Measurements from ENCODE around the gene NUP54.
A peak's percentile ranks its signal among the peaks of the same experiment; 100 is the strongest.

NUP54 gene, protein sequence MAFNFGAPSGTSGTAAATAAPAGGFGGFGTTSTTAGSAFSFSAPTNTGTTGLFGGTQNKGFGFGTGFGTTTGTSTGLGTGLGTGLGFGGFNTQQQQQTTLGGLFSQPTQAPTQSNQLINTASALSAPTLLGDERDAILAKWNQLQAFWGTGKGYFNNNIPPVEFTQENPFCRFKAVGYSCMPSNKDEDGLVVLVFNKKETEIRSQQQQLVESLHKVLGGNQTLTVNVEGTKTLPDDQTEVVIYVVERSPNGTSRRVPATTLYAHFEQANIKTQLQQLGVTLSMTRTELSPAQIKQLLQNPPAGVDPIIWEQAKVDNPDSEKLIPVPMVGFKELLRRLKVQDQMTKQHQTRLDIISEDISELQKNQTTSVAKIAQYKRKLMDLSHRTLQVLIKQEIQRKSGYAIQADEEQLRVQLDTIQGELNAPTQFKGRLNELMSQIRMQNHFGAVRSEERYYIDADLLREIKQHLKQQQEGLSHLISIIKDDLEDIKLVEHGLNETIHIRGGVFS

DNA sequence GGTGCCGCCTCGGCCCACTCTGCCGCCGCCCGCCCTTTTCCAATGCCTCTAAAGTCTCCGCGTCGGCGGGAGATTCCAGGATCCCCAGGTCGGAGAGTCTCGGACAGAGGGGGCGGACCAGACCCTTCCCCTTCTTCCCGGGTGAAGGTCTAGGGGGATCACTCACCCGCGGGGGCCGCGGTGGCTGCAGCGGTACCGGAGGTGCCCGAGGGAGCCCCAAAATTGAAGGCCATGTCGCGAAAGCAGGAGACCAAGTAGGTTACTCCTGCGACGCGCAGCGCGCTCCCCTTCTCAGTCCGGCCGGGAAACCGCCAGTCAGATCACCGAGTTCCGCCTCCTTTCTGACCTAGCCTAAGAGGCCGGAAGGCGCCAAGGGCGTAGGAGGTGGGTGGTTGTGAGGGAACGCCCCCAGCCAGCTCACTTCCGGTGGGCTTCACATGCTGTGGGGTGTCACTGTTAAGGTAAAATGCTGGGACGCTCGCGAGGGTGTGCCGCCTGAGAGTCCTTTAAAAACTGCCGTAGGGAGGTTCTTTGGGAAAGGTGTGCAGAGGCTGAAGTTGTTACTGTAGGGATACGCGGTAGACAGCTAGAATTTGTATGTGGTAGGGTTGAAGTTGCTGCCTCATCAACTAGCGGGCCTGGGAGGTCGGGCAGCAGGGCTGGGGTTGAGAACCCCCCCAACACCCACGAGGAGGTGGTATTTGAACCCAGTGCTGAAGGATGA, at the start of gene NUP54:
Gene NUP54, minus strand, starts transcription at position 256 of the 724 bp plus-strand sequence. Its CDS starts 23 bp downstream, at position 233.
- peak; percentile 92 for DNase-seq (ENCODE audit: low read depth)

DNA sequence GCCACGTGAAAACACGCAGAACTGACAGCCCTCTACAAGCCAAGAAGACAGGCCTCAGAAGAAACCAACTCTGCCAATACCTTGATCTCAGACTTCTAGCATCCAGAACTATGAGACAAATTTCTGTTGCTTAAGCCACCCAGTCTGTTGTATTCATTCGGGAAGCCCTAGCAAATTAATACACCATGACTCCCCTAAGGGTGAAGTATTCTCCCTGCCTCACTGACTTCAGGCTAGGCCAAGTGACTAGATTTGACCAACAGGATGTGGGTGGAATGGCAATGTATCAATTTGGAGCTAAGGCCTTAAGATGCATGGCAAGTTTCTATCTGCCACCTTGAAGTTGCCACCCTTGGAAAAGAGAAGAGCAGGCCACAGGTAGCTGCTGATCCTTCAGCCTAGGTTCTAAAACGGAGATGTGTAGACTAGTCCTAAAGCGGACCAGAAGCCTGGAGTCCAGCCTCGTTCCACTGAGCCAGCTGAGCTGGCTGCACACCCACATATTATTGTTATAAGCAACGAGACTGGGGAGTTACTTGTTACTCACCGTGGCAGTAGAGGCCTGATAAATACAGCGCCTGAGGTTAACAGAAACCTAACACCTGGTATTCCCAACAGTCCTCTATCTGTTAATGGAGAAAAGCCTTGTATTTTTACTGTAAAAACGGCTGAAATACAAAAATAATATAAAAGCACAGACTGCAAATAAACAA, 49.0 kb upstream of the NUP54 start:
- no peak for DNase-seq (ENCODE audit: low read depth)

DNA sequence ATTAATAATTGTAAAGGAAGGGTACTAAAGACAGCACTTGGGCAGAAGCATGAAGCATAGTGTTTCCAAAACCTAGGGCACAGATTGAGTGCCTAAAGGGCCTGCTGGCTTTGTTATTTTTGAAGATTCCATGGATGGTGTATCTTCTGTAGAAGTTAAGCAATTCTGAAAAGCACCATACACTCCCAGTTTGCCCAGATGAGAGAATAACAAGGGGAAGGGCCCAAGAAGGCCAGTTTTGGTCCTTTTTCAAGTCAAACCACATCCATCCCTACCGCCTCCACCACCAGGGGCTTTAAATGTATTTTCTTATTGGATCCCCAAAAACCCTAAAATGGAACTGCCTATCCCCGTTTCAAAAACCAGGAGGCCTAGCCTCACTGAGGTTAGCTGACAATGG, 48.2 kb upstream of the NUP54 start:
- DNase-seq (ENCODE audit: low read depth), result no peak

DNA sequence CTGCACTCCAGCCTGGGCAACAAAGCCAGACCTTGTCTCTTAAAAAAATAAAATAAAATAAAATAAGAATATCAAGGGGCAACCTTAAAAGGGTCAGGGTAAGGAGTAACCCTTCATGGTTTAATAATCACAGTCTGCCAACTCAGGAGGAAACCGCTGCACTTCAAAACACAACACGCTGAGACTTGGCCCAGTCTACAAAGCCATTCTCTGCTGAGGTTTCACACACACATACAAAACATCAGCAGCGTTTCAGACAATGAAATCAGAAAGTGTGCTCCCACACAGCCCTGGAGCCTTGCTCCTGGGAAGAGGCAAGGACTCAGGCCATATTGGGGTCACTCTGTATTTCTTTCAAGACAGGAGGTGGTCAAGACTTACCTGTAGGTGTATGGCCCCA, 47.1 kb upstream of the NUP54 start:
- no peak for DNase-seq (ENCODE audit: low read depth)

DNA sequence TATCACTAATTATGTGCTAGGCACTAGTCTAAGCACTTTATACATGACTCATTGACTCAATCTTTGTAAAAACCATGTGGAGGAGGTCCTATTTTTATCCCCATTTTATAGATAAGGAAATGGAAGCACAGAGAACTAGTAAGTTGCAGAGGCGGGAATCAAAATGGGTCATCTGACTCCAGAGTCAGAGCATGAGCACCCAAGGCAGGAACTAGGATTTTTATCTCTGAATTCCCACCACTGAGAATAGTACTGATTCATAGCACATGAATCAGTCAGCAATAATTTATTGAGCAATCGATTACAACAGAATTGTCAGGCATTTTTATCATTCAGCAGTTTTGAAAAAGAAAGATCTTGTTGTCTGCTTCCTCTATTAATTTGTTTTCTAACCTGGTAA, 46.1 kb upstream of the NUP54 start:
- DNase-seq (ENCODE audit: low read depth), result no peak

DNA sequence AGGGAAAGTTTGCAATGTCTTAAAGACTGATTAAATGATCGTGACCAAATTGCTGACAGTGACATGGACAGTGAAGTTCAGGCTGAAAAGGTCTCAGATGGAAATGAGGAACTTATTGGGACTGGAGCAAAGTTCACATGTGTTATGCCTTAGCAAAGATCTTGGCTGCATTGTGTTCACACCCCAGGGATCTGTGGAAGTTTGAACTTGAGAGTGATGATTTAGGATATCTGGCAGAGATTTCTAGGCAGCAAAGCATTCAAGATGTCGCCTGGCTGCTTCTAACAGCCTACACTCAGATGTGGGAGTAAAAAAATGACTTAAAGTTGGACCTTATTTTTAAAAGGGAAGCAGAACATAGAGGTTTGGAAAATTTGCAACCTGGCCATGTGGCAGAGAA, 44.0 kb upstream of the NUP54 start:
- DNase-seq (ENCODE audit: low read depth), result no peak

DNA sequence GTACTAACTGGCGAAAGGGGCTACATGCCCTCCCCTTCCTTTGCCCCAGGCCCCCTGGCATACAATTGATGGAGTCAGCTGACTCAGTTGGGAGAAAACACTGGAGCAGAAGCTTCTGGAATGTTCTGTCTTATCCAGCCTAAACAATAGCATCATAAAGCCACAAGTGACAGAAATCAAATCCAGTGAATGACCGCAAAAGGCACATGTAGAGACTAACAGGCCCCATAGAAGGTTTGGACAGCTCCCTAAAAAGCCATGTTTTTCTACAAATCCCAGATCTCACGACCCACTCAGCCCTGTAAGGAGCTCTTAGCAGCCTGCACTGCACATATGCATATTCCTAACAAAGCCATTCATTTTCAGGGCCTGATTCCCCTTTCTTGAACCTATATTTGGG, 40.4 kb upstream of the NUP54 start:
- no peak for DNase-seq (ENCODE audit: low read depth)

DNA sequence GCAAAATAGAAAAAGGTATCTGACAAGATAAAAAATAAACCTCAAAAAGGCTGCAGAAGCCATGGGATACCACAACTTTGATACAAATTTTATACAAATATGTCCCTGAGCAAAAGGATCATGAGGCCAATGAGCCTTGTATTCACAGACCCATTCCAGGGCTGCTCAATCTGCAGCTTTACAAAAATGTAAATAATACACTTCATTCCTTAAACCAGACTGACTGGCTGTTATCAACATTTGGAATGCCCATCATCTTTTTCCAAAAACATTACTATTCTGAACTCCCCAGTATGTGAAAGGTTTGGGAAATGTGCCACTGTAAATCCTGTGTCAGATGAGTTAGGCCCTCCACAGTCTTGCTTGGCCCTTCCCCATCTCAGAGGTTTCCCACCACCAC, 40.0 kb upstream of the NUP54 start:
- no peak for DNase-seq (ENCODE audit: low read depth)

DNA sequence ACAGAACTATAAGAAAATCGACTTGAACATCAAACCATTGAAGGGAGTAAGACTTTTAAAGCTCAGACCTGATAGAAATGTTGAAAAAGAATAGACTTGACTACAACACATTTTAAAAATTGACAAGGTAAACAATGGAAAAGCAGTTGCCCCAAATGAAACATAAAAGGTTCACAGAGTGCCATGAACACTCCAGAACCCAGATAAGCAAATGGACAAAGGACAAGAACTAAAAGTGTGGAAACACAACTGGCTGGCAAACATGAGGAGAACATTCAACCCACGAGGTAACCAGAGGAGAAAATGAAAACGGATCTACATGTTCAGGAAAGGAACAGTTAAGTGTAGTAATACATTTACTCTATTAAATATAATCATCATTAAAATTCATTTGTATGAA, 39.0 kb upstream of the NUP54 start:
- DNase-seq (ENCODE audit: low read depth), result no peak

DNA sequence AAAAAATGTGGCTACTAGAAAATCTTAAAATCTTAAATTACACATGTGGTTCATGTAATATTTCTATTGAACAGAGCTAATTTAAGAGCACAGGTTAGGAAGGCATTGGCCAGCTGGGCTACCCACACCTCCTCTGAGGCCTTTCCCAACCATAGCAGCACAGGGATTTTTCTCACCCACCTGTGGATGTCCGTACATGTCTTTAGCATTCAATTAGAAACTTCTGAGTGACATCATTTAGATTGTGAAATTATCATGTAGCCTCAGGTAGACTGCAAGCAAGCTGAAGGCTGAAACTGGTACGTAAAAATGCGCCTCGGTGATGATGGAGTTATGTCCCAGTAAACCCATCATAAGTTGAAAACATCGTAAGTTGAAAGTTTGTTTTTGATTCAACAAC, 34.3 kb upstream of the NUP54 start:
- DNase-seq (ENCODE audit: low read depth), result no peak

DNA sequence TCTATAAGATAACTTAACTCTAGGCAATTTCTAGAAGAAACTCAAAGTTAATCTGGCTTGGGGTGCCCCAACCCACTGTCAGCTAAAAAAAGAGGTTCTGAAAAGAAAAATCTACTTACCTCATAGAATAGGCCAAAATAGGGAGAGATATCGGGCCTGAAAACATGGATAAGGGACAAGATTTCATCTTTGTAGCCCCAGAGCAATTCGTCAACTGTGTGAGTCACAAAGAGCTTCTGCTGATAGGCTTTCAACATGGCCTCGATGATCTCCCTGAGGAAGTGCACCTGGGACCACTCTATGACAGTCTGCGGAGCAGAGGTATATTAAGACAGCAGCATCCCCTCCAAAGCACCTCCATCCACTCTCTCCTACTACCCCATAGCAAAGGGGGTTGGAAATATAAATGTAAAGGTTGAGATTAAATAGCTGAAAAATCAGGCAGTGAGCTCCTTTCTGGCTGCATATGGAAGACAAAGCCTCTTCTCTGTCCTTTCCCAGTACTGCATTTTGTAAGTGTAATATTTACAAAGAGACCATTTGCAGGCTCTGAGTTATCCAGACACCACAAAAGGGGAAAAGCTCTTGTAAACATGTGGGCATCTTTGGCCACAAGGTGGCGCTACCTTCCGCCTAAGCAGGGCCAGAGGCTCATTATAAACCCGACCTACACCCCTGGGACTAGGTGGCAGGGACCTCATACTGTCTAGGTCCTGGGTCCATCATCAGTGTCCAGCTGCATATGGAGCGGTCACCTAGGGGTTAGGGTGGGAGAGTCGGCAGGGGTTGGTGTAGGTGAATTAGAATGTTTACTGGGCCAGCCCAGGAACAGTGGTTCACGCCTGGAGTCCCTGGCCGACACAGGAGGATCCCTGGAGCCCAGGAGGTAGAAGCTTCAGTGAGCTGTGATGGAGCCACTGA, 31.5 kb upstream of the NUP54 start:
- peak; percentile 67 for DNase-seq (ENCODE audit: low read depth)

DNA sequence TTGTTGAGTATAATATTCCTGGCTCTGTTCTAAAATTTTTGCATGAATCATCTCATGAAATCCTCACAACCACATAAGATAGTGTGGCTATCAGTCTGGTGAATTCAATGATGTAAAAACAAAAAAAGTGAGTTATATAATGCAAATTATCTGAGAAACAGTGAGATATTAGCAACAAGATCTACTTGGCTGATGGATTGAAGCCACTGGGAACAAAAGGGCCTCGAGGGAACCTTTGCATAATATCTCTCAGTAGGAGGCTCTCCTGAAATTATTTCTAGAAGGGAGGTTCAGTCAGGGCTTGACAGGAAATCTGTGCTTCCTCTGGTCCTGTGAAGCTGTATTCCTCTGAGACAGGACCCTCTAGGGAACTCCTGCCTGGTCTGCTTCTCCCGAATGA, 30.1 kb upstream of the NUP54 start:
- no peak for DNase-seq (ENCODE audit: low read depth)

DNA sequence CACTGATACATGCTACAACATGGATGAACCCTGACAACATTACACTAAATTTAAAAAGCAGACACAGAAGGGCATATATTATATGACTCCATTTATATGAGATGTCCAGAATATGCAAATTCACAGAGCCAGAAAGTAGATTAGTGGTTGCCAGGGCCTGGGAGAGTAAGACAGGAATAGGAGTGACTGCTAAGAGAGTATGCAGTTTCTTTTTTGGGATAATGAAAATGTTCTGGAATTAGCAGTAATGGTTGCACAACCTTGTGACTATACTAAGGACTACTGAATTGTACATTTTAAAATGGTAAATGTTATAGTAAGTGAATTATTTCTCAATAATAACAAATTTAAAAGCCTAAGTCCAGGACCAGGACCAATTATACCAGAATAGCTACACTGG, 29.5 kb upstream of the NUP54 start:
- no peak for DNase-seq (ENCODE audit: low read depth)

DNA sequence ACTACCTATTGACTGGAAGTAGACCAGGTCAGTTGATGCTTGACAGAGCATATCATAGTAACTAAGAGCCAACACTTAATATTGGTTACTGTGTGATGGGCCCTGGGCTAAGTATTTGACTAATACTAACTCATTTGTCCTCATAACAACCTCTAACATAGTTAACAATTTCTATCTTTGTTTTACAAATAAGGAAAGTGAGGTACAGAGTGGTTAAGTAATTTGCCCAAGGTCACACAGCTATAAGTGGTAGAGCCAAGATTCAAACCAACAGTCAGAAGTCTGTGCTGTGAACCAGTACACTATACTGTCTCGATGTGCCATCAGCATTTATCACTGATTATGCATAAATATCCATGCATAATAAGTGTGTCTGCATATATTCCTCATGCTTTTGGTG, 27.1 kb upstream of the NUP54 start:
- DNase-seq (ENCODE audit: low read depth), result no peak

DNA sequence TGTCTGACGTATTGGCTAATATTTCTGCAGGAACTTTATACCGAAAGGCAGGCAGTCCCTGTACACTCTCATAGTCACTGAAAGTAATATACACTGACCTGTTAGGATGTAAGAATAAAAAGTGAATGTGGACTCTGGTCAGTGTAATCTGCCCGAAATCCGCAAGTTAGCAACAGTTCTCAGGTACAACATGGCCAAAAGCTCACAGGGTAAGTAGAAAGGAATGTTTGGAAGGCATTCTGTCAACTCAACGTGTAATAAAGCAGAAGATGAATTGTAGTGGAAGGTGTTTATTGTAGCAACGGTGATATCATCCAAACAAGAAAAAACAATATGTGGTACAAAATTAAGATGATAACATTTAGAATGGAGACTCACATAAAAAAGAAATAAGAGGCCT, 26.0 kb upstream of the NUP54 start:
- no peak for DNase-seq (ENCODE audit: low read depth)

DNA sequence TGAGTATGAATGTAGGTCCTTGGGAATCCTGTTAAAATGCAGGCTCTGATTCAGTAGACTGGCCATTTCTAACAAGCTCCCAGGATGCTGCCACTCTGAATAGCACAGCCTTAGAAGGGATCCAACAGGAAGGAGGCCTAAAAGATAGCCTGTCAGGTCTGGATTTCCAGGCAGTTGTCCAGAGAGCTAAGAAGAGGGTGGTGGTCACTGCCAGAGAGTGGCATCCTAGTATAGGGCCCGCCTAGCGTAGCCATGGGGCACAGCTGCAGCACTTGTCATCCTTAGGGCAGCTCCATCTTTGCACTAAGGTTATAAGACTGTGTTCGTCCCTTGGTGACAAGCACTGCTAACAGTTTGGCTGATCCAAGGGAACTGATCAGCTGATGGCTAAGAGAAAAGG, 20.5 kb upstream of the NUP54 start:
- DNase-seq (ENCODE audit: low read depth), result no peak

DNA sequence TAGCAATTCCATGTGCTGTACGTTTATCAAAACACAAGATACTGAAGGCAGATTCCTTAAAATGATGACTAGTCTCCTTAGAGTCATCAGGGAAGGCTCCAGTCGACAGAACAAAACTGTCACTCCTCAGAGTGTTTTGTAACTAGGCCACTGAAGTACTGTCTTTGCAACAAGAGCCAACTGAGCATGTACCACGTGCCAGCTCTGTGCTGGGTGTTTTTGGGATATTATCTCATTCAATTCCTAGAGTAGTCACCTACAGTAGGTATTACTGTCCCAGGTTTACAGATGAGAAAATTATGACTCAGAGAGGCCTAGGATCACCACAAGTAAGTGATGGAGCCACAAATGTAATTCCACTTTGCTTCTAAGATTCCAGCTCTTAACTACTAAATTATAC, 18.3 kb upstream of the NUP54 start:
- DNase-seq (ENCODE audit: low read depth), result no peak

DNA sequence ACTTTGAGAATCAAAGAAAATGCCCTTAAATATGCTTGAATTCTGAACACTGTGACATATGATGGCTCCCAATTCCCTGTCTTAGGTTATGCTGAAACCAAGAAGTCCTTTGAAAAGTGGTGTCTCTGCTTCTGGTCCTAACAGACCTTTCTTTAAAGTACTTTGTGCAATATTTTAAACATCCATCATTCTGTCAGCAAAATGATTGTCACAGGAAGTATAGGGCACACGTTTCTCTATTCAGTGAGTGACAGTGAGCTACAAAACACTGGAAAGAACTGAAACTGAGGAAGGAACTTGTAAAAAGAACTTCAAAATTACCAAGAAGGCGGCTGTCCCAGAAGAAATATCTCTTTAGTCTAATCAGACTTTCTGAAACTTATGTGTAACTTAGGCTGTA, 12.2 kb upstream of the NUP54 start:
- no peak for DNase-seq (ENCODE audit: low read depth)

DNA sequence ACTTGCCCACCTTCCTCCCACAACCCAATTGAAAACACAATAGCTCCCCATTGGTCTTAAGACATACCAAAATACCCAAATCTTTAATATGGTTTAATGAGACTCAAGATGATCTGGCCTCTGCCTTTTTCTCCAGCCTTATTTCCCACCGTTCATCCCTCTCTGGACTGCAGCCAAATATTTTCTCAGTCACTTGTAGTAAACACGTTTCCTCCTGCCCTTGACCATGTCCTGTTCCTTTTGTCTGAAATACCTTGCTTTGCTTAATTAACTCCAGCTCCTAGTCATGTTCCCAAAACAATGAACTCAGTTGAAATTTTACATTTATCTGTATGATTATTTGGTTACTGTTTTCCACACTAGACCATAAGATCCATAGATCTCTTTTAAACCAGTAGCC, 8.4 kb upstream of the NUP54 start:
- DNase-seq (ENCODE audit: low read depth), result no peak

DNA sequence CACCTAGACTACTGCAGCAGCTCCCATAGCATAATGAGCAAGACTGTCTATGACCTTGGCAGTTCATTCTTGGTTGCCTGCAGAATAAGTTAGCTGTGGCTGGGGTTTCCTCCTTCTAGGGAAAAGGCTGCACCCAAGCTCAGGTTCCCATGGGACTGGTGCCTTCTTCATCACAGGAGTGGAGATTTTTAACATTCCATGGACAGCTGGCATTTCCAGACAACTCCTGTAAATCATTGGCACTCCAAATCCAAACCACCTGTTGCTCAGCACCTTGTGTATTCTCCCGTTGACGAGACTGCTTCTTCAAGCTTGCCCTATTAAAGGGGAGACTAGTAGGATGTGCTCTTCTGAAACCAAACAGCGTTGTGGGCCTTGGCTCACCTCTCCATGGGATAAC, 7.8 kb upstream of the NUP54 start:
- DNase-seq (ENCODE audit: low read depth), result no peak

DNA sequence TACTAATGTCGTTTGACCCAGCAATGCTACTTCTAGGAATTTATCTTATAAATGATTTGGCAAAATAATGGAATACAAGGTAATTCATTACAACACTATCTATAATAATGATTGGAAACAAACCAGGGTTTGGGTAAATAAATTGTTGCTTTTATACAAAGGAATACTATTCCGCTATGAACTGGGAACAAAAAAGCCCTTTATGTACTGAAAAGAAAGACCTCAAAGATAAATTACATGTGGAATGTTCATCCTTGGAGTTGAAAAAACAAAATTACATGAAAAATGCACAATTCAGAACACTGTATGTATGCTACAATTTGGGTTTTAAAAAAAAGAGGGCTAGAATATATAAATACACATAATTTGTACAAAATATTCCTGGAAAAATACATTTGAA, 5.2 kb upstream of the NUP54 start:
- no peak for DNase-seq (ENCODE audit: low read depth)

Data from activated gamma-delta T cell treated with anti-CD3 and anti-CD28 coated beads, Interleukin-2, amount 50 U/mL, for 16 hours (primary cell).